ENCODE measurements around the gene SMYD3. TPM values are rescaled to one million over a fixed set of nuclear protein-coding genes. Genes with fewer than 3 reads are reported as not detected.
A peak's percentile ranks its signal among the peaks of the same experiment; 100 is the strongest.
"Not testable (repeated sequence)": the region's sequence is repeated elsewhere in the genome, so short reads cannot be mapped to it uniquely, and the experiment has no call there.

Gene SMYD3
- total and polyA plus RNA-seq, 2 donors (not counting 1 experiment from before 2014, with no cell fraction given): 69.4 to 83.1 TPM

DNA sequence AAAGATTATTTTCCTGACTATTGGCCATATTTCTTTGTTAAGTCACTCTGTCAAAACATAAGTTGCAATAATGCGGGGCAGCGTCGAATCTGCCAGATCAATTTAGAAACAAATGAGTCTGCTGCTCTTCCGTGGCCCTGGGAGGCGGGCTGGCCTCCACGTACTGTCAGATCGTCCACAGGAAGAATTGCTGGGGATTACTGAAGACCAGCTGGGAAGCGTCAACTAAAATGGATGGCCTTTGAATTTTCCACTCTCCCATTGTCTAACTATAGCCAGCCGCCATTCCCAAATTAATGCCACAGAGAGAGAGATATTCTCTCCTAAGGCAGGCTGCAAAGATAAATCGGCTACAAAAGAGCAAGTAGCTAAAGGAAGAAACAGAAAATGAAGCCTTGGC, 560.2 kb downstream of the SMYD3 start:
- H3K4me2 ChIP-seq (ENCODE audit: extremely low read depth, insufficient read depth, low read length): peak overlapping the region; percentile 32

DNA sequence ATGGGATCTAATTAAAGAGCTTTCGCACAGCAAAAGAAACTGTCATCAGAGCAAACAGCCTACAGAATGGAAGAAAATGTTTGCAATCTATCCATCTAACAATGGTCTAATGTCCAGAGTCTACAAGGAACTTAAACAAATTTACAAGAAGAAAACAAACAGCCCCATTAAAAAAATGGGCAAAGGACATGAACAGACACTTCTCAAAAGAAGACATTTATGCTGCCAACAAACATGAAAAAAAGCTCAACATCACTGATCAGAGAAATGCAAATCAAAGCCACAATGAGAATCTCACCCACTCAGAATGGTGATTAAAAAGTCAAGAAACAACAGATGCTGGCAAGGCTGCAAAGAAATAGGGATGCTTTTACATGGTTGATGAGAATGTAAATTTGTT, 561.9 kb downstream of the SMYD3 start:
- not testable (repeated sequence) for H3K9ac ChIP-seq (ENCODE audit: insufficient read depth, low read length); H4K20me1 ChIP-seq (ENCODE audit: control insufficient read depth, extremely low read depth, insufficient read depth, low read length); DNase-seq (ENCODE audit: low read depth in 2 of 2); H3K36me3 ChIP-seq (ENCODE audit: control insufficient read depth, insufficient read depth, low read length); H3K4me2 ChIP-seq (ENCODE audit: extremely low read depth, insufficient read depth, low read length); H3K4me3 ChIP-seq (replicated peaks in 1 of 4; ENCODE audit: control extremely low read depth in 1 of 4, insufficient read depth in 1 of 4, low read depth in 3 of 4, low read length in 4 of 4); H3K79me2 ChIP-seq (ENCODE audit: control insufficient read depth, insufficient read depth, low read length); H3K9me3 ChIP-seq (ENCODE audit: control insufficient read depth, insufficient read depth, low read depth, low read length); H2AFZ ChIP-seq (ENCODE audit: low read length); H3K27ac ChIP-seq (ENCODE audit: insufficient read depth, low read length); H3K4me1 ChIP-seq (ENCODE audit: control insufficient read depth, extremely low read depth, insufficient read depth, low read length); H3K27me3 ChIP-seq (ENCODE audit: control insufficient read depth, insufficient read depth, low read length)

More for the DNA sequence above, 560.2 kb downstream of the SMYD3 start:
- no peaks in the 10 kb centered on the region for H3K4me1 ChIP-seq (ENCODE audit: control insufficient read depth, extremely low read depth, insufficient read depth, low read length)
- no peaks in the 10 kb centered on the region for H4K20me1 ChIP-seq (ENCODE audit: control insufficient read depth, extremely low read depth, insufficient read depth, low read length)
- no peak for TF ChIP-seq EZH2 (IDR thresholded peaks at IDR 0.05; ENCODE audit: low read length, missing control alignments)
- no peaks in the 10 kb centered on the region for H3K79me2 ChIP-seq (ENCODE audit: control insufficient read depth, insufficient read depth, low read length)
- peak; percentile 23 to 30 for DNase-seq (ENCODE audit: low read depth in 2 of 2)
- no peak overlapping the region for H3K27ac ChIP-seq (ENCODE audit: insufficient read depth, low read length)
- no peak overlapping the region for H2AFZ ChIP-seq (ENCODE audit: low read length)
- no peaks in the 10 kb centered on the region for H3K36me3 ChIP-seq (ENCODE audit: control insufficient read depth, insufficient read depth, low read length)
- no peak overlapping the region for H3K9ac ChIP-seq (ENCODE audit: insufficient read depth, low read length)
- no peaks in the 10 kb centered on the region for H3K9me3 ChIP-seq (ENCODE audit: control insufficient read depth, insufficient read depth, low read depth, low read length)
- H3K27me3 ChIP-seq (ENCODE audit: control insufficient read depth, insufficient read depth, low read length): no peaks in the 10 kb centered on the region
- no peak overlapping the region for H3K4me3 ChIP-seq (replicated peaks in 1 of 4; ENCODE audit: control extremely low read depth in 1 of 4, insufficient read depth in 1 of 4, low read depth in 3 of 4, low read length in 4 of 4)

DNA sequence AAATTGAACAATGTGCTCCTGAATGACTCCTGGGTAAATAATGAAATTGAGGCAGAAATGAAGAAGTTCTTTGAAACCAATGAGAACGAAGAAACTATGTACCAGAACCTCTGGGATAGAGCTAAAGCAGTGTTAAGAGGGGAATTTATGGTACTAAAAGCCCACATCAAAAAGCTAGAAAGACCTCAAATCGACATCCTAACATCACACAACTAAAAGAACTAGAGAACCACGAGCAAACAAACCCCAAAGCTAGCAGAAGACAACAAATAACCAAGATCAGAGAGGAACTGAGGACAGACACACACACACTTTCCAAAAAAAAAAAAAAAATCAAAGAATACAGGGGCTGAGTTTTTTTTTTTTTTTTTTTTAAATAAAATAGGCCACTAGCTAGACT, 564.2 kb downstream of the SMYD3 start:
- H3K4me3 ChIP-seq (replicated peaks in 1 of 4; ENCODE audit: control extremely low read depth in 1 of 4, insufficient read depth in 1 of 4, low read depth in 3 of 4, low read length in 4 of 4): no peak overlapping the region
- H3K9me3 ChIP-seq (ENCODE audit: control insufficient read depth, insufficient read depth, low read depth, low read length): no peaks in the 10 kb centered on the region
- H3K79me2 ChIP-seq (ENCODE audit: control insufficient read depth, insufficient read depth, low read length): no peaks in the 10 kb centered on the region
- no peak overlapping the region for H3K9ac ChIP-seq (ENCODE audit: insufficient read depth, low read length)
- no peak for DNase-seq (ENCODE audit: low read depth in 2 of 2)
- no peaks in the 10 kb centered on the region for H3K27me3 ChIP-seq (ENCODE audit: control insufficient read depth, insufficient read depth, low read length)
- no peaks in the 10 kb centered on the region for H4K20me1 ChIP-seq (ENCODE audit: control insufficient read depth, extremely low read depth, insufficient read depth, low read length)
- no peak overlapping the region for H3K4me2 ChIP-seq (ENCODE audit: extremely low read depth, insufficient read depth, low read length)
- no peak overlapping the region for H3K27ac ChIP-seq (ENCODE audit: insufficient read depth, low read length)
- H3K36me3 ChIP-seq (ENCODE audit: control insufficient read depth, insufficient read depth, low read length): no peaks in the 10 kb centered on the region
- no peaks in the 10 kb centered on the region for H3K4me1 ChIP-seq (ENCODE audit: control insufficient read depth, extremely low read depth, insufficient read depth, low read length)
- H2AFZ ChIP-seq (ENCODE audit: low read length): no peak overlapping the region
- TF ChIP-seq, protein P1, sequence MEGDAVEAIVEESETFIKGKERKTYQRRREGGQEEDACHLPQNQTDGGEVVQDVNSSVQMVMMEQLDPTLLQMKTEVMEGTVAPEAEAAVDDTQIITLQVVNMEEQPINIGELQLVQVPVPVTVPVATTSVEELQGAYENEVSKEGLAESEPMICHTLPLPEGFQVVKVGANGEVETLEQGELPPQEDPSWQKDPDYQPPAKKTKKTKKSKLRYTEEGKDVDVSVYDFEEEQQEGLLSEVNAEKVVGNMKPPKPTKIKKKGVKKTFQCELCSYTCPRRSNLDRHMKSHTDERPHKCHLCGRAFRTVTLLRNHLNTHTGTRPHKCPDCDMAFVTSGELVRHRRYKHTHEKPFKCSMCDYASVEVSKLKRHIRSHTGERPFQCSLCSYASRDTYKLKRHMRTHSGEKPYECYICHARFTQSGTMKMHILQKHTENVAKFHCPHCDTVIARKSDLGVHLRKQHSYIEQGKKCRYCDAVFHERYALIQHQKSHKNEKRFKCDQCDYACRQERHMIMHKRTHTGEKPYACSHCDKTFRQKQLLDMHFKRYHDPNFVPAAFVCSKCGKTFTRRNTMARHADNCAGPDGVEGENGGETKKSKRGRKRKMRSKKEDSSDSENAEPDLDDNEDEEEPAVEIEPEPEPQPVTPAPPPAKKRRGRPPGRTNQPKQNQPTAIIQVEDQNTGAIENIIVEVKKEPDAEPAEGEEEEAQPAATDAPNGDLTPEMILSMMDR (conservative IDR thresholded peaks at IDR 0.05 in 1 of 2, IDR thresholded peaks at IDR 0.05 in 1 of 2; ENCODE audit: low read depth in 1 of 2, low read length in 2 of 2): no peak
- TF ChIP-seq EZH2 (IDR thresholded peaks at IDR 0.05; ENCODE audit: low read length, missing control alignments): no peak

DNA sequence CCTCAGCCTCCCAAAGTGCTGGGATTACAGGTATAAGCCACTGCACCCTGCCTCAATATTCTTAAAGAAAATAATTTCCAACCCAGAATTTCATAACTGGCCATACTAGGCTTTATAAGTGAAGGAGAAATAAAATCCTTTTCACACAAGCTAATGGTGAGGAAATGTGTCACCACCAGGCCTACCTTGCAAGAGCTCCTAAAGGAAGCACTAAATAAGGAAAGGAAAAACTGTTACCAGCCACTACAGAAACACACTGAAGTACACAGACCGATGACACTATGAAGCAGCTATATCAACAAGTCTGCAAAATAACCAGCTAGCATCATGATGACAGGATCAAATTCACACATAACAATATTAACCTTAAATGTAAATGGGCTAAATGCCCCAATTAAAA, 565.3 kb downstream of the SMYD3 start:
- not testable (repeated sequence) for H3K4me1 ChIP-seq (ENCODE audit: control insufficient read depth, extremely low read depth, insufficient read depth, low read length); H3K27me3 ChIP-seq (ENCODE audit: control insufficient read depth, insufficient read depth, low read length); H3K79me2 ChIP-seq (ENCODE audit: control insufficient read depth, insufficient read depth, low read length); DNase-seq (ENCODE audit: low read depth in 2 of 2); H3K9ac ChIP-seq (ENCODE audit: insufficient read depth, low read length); H3K36me3 ChIP-seq (ENCODE audit: control insufficient read depth, insufficient read depth, low read length); H3K27ac ChIP-seq (ENCODE audit: insufficient read depth, low read length); H3K4me3 ChIP-seq (replicated peaks in 1 of 4; ENCODE audit: control extremely low read depth in 1 of 4, insufficient read depth in 1 of 4, low read depth in 3 of 4, low read length in 4 of 4); H3K4me2 ChIP-seq (ENCODE audit: extremely low read depth, insufficient read depth, low read length); H3K9me3 ChIP-seq (ENCODE audit: control insufficient read depth, insufficient read depth, low read depth, low read length); H4K20me1 ChIP-seq (ENCODE audit: control insufficient read depth, extremely low read depth, insufficient read depth, low read length); H2AFZ ChIP-seq (ENCODE audit: low read length)
